HG03354 (cell line): Measurements from ENCODE around the gene SRSF1.
"Not testable (repeated sequence)": the region's sequence is repeated elsewhere in the genome, so short reads cannot be mapped to it uniquely, and the experiment has no call there.

ENCODE experiments used
- ATAC-seq: cut with Tn5 transposase; IDR thresholded peaks from one replicate; pipeline ENCODE4 v1.9.1; 2021; ENCODE audit warnings: mild to moderate bottlenecking; ENCODE audit not compliant: unreplicated experiment, poor library complexity, severe bottlenecking

Gene SRSF1

GRCh38 chr17:57971572-57971971 is 35.5 kb downstream of the SRSF1 start:
- ATAC-seq = no peak

DNA sequence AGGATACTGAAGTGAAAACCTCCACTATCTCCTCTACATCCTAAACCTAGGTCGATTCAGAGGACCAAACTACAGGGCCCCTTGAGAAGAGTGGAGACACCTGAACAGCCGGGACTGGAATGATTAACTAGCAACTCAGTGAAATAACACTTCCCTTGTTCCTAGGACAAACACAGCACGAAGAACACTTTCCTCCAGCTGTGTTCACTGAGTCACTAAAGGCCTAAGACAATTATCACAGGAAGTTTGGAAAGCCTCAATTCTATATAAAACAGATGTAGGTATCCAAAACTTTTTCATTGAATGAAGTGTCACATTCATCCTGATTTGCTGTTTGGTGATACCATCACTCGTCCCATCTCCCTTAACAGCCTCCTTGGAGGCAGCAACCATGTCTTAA is 36.3 kb downstream of the SRSF1 start:
- ATAC-seq = no peak

DNA sequence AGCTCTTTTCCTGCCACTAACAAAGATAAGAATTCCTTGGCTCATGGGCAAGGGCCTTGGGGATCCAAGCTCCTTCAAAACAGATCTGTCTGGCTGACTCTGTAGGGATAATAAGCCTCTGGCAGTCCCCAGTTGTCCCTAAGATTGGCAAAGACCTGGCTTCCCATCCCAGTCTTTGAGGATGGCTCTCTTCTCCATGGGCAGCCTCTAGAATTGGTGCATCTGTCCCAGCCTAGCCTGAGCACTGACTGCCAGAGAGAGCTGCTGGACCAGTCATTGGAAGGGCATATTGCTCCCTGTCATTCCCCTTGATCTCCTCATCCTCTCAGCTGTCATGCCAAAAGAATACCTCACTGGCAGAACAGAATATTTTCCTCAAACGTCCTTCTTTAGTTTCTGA is 38.6 kb downstream of the SRSF1 start:
- ATAC-seq = no peak

GRCh38 chr17:57966875-57967274 is 40.2 kb downstream of the SRSF1 start:
- ATAC-seq = no peak

DNA sequence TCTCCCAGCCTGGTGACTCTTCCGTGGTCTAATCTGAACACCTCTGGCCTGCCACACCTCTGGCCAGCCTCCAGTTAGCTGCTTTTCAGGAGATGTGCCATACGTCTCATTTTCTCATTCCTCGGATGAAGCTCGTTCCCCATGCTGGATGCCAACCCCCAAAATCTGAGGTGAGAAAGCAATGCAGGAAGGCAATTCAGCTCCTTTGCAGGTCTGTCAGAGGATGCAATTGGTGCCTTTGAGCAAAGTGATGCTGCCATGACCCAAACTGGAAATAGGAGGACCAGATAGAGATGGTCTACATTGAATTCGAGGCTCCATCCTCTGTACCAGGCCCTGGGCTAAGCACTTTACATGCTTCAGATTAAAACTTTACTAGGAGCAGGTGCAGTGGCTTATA is 40.8 kb downstream of the SRSF1 start:
- no peak for ATAC-seq

DNA sequence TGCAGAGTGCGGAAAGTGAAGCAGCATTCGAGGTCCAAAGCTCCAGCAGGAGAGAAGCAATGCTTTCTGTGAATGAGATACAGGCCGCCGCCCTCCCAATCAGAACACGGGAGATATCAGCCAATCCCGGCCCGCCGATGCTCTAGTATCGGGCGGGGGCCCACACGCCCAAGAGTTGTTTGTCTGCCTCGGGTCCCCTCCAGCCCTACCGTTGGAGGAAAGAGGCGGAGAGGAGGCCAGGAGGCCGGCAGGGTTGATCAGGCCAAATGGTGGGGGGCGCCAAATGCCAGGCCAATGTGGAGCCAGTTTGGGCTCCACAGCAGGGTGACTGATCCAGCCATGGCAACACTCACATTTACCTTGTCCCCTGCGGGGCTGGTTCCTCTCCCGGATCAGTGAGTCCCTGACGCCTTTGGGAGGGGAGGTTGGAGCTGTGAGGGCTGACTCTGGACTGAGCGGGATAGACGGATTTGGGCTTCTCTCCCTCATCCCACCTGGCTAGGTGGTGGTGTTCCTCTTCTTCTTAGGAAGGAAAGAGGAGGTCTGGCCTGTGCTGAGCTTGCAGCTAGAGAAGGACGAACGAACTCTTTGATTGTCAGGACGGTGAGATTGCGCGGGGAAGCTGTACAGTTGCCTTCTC is 41.4 kb downstream of the SRSF1 start:
- no peak for ATAC-seq

GRCh38 chr17:57963149-57963511 is 43.9 kb downstream of the SRSF1 start:
- no peak for ATAC-seq

DNA sequence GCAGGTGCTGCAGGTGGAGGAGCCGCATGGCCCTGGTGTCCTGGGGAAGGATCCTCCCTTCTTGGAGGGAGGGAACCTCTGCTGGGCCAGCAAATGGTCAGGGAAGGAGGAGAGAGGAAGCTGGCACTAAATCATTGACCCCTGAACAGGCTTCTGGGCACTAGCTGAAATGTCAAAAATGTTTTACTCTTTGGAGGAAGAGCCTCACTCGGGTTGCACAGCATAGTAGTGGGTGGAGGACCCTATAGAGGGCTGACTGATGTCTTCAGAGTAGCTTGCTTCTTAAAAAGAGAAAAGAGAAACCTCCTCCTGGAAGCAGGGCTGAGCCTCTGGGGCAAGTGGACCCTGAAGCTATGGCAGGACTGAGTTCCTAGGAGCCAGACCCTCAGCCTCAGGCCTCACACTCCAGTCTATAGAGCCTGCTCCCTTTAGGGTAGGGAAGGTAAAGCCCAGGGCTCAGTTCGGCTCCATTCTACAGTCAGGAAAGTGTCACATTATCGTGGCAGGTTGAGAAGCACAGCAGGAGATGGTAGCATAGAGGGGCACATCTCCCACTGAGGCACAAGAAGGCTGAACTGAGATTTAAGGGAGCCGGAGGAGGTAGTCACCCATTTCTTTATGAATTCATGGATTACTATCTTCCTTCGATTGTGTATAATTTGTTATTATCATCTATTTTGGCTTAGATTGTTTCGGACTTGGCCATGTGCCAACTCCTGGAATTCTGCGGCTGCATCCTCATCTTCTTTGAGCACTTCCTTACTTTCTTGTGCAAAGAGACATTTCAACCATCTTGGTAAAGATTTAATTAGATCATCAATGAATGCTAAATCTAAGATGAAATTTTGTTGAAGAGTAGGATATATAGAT is 44.5 kb downstream of the SRSF1 start:
- no peak for ATAC-seq

GRCh38 chr17:57959929-57960328 is 47.1 kb downstream of the SRSF1 start:
- no peak for ATAC-seq

DNA sequence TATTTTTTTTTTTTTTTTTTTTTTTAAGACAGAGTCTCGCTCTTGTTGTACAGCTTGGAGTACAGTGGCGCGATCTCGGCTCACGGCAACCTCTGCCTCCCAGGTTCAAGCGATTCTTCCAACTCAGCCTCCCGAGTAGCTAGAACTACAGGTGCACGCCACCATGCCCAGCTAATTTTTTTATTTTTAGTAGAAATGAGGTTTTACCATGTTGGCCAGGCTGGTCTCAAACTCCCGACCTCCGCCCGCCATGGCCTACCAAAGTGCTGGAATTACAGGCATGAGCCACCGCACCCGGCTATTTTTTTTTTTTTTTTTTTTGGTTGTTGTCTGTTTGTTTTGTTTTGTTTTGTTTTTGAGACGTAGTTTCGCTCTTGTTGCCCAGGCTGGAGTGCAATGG is 48.7 kb downstream of the SRSF1 start:
- ATAC-seq = not testable (repeated sequence)

- ATAC-seq = no peak
Observed at GRCh38 chr17:57957886-57958285, 49.2 kb downstream of the SRSF1 start.

- ATAC-seq = no peak
Observed at GRCh38 chr17:57957120-57957850, 49.8 kb downstream of the SRSF1 start.

GRCh38 chr17:57956291-57957119 is 50.5 kb downstream of the SRSF1 start:
- peak; percentile 77 for ATAC-seq

- peak; percentile 61 for ATAC-seq
Observed at GRCh38 chr17:57955183-57955931, 51.7 kb downstream of the SRSF1 start, which contains the start of gene CUEDC1. Gene CUEDC1 (minus strand): TSS chr17:57955412. CDS start chr17:57885564, 69,848 bp downstream.

- peak; percentile 10 for ATAC-seq
Observed at GRCh38 chr17:57954397-57955182, 52.5 kb downstream of the SRSF1 start.

GRCh38 chr17:57953705-57954396 is 53.2 kb downstream of the SRSF1 start:
- no peak for ATAC-seq
